WTC11 (cell line): ENCODE results near the gene TRMT10A. TPM values are rescaled to one million over a fixed set of nuclear protein-coding genes. Genes with fewer than 3 reads are reported as not detected.
A peak's percentile ranks its signal among the peaks of the same experiment; 100 is the strongest.

ENCODE experiments used
- AR ChIP-seq: fragments of 250-450 bp; sonication (Bioruptor Pico); IDR thresholded peaks from 2 replicates; pipeline ENCODE4 v1.9.0; 2021; ENCODE audit warnings: mild to moderate bottlenecking
- ARID4B ChIP-seq: sonication (generic); formaldehyde crosslinking; IDR thresholded peaks from 2 replicates; pipeline ENCODE4 v1.8.0; 2023; ENCODE audit warnings: missing genetic modification reagents, mild to moderate bottlenecking, borderline replicate concordance
- CDX4 ChIP-seq: fragments of 250-450 bp; sonication (Bioruptor Pico); IDR thresholded peaks from 2 replicates; pipeline ENCODE4 v1.9.0; 2021; ENCODE audit warnings: moderate library complexity, mild to moderate bottlenecking, inconsistent platforms, borderline replicate concordance
- ELF4 ChIP-seq: sonication (generic); formaldehyde crosslinking; IDR thresholded peaks from 2 replicates; pipeline ENCODE4 v1.8.1; 2022; ENCODE audit warnings: low read depth, mild to moderate bottlenecking, moderate library complexity, missing genetic modification reagents
- FOXJ3 ChIP-seq: sonication (generic); formaldehyde crosslinking; IDR thresholded peaks from 2 replicates; pipeline ENCODE4 v1.9.0; 2021; ENCODE audit warnings: missing genetic modification reagents, mild to moderate bottlenecking, borderline replicate concordance
- FOXK1 ChIP-seq: sonication (generic); formaldehyde crosslinking; IDR thresholded peaks from 2 replicates; pipeline ENCODE4 v1.8.0; 2022; ENCODE audit warnings: mild to moderate bottlenecking, moderate library complexity, missing genetic modification reagents
- GABPB1 ChIP-seq: sonication (generic); formaldehyde crosslinking; IDR thresholded peaks from 2 replicates; pipeline ENCODE4 v1.8.1; 2023; ENCODE audit warnings: mild to moderate bottlenecking, missing genetic modification reagents
- HMGXB4 ChIP-seq: sonication (generic); formaldehyde crosslinking; IDR thresholded peaks from 2 replicates; pipeline ENCODE4 v1.8.1; 2023; ENCODE audit warnings: mild to moderate bottlenecking, moderate library complexity, missing genetic modification reagents
- MAX ChIP-seq: sonication (generic); formaldehyde crosslinking; IDR thresholded peaks from 2 replicates; pipeline ENCODE4 v1.8.0; 2022; ENCODE audit warnings: mild to moderate bottlenecking, missing genetic modification reagents
- SMAD3 ChIP-seq: sonication (generic); formaldehyde crosslinking; IDR thresholded peaks from 2 replicates; pipeline ENCODE4 v1.8.0; 2022; ENCODE audit warnings: missing genetic modification reagents, mild to moderate bottlenecking, borderline replicate concordance
- TEAD4 ChIP-seq: sonication (generic); formaldehyde crosslinking; IDR thresholded peaks from 2 replicates; pipeline ENCODE4 v1.8.0; 2022; ENCODE audit warnings: mild to moderate bottlenecking, missing genetic modification reagents
- ZNF138 ChIP-seq: sonication (generic); formaldehyde crosslinking; conservative IDR thresholded peaks from 2 replicates; pipeline ENCODE4 v1.8.1; 2022; ENCODE audit warnings: mild to moderate bottlenecking, moderate library complexity, missing genetic modification reagents
- ZNF219 ChIP-seq: sonication (generic); formaldehyde crosslinking; IDR thresholded peaks from 2 replicates; pipeline ENCODE4 v1.8.0; 2023; ENCODE audit warnings: missing genetic modification reagents, mild to moderate bottlenecking, borderline replicate concordance
- ZNF281 ChIP-seq: sonication (generic); formaldehyde crosslinking; IDR thresholded peaks from 2 replicates; pipeline ENCODE4 v1.8.0; 2023; ENCODE audit warnings: mild to moderate bottlenecking, missing genetic modification reagents
- ZNF532 ChIP-seq: fragments of 250-450 bp; sonication (Bioruptor Pico); IDR thresholded peaks from 2 replicates; pipeline ENCODE4 v1.9.0; 2021; ENCODE audit warnings: mild to moderate bottlenecking, borderline replicate concordance
- ZSCAN18 ChIP-seq: fragments of 250-450 bp; sonication (Bioruptor Pico); IDR thresholded peaks from 2 replicates; pipeline ENCODE4 v2.1.2; 2022; ENCODE audit warnings: mild to moderate bottlenecking, moderate library complexity
- total RNA-seq: library from RNA; stranded (reverse); gene quantifications from 3 replicates; pipeline ENCODE4 v1.2.3, GENCODE V29; 2021

Gene TRMT10A
- total RNA-seq, 1 experiment from 2014 or later = 3.7 TPM

- TF ChIP-seq ZNF281 (CRISPR knock-in tag) (0 out of 2 replicates have a peak, but pooled peaks have one; percentile 25), MAX (CRISPR knock-in tag) (peak; percentile 75; the same call in 1 of the 2 replicates), ZSCAN18 (CRISPR knock-in tag) (no peak), ARID4B (CRISPR knock-in tag) (0 out of 2 replicates have a peak, but pooled peaks have one; percentile 76), CDX4 (CRISPR knock-in tag) (no peak), GABPB1 (CRISPR knock-in tag) (peak; percentile 68), ELF4 (CRISPR knock-in tag) (no peak), ZNF219 (CRISPR knock-in tag) (no peak), ZNF138 (no peak), HMGXB4 (CRISPR knock-in tag) (0 out of 2 replicates have a peak, but pooled peaks have one; percentile 33), AR (no peak), FOXJ3 (CRISPR knock-in tag) (no peak), ZNF532 (CRISPR knock-in tag) (no peak), TEAD4 (CRISPR knock-in tag) (peak; percentile 25; the same call in 1 of the 2 replicates), SMAD3 (CRISPR knock-in tag) (no peak), FOXK1 (CRISPR knock-in tag) (peak; percentile 66; the same call in 1 of the 2 replicates)
Measured at GRCh38 chr4:99563310-99564186, at the start of gene TRMT10A (continued).
